GM18858 (cell line): ENCODE measurements around the gene CCBE1.
"Not testable (repeated sequence)": the region's sequence is repeated elsewhere in the genome, so short reads cannot be mapped to it uniquely, and the experiment has no call there.

Source experiments
- ATAC-seq: cut with Tn5 transposase; IDR thresholded peaks from one replicate; pipeline ENCODE4 v1.9.1; 2021; ENCODE audit not compliant: unreplicated experiment

The CCBE1 gene

GRCh38 chr18:59697236-59697932 lies at the start of gene CCBE1:
Gene CCBE1, minus strand, starts transcription at chr18:59697423.
- ATAC-seq: peak; percentile 63

GRCh38 chr18:59744271-59744721 lies 47.1 kb upstream of the CCBE1 start:
- no peak for ATAC-seq

DNA sequence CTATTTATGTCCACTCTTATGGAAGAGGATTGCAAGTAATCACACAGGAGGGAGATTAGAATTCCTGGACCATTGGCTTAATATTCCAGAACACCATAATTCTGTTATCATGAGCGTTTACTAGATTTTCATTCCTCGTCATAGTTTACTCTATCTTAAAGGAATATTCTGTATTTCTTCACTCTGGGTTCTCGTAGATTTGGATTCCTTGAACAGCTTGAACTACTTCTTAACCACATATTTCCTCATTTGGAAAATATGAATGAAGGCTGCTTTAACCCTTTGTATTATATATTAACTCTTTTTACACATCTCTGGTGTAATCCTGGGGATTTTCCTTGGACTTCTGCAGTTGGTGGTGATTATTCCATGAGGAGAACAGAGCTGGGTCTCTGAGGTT lies 46.3 kb upstream of the CCBE1 start:
- ATAC-seq: no peak

DNA sequence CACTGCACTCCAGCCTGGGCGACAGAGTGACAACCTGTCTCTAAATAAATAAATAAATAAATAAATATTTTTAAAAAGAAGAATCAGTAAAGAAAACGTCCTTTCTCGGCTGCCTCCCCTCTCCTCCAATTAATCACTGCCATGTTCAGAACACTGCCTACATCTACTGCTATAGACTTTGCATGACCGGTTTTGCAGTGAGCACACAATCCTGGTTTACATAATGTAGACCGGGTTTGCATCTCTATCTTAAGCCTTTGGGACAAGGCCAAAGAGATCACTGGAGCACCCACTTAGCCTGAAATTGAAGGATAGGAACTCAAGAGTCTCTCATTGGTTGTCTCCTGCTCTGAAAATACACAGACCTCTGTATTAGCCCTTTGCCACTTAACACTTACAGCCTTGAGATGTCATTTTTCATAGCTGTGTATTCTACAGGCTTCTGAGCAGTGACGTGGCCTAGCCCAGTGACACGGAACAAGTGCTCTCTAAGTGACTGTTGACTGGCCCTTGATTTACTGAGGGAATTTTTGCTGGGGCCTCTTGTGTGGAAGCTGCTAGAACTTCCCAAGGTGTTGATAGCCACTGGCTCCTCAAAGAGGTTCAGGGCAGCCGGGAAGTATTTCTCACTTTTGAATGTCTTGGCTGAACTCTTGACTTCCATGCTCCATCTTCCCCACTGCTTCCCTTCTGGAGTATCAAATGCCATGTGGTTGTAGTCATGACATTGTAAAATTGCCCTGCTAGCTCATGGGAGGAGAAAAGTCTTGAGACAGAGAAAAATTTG lies 45.3 kb upstream of the CCBE1 start:
- ATAC-seq: no peak

GRCh38 chr18:59740141-59740540 lies 42.9 kb upstream of the CCBE1 start:
- no peak for ATAC-seq

- no peak for ATAC-seq
These were observed 40.6 kb upstream of the CCBE1 start for GRCh38 chr18:59737776-59738300.

DNA sequence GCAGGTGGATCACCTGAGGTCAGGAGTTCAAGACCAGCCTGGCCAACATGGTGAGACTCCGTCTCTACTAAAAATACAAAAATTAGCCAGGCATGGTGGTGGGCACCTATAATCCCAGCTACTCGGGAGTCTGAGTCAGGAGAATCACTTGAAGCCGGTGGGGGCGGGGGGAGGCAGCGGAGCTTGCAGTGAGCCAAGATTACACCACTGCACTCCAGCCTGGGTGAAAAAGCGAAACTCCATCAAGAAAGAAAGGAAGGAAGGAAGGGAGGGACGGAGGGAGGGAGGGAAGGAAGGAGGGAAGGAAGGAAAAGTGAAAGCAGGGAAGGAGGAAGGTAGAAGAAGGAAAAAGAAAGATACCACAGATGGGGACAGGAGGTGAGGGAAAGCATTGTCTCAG lies 40.1 kb upstream of the CCBE1 start:
- not testable (repeated sequence) for ATAC-seq

DNA sequence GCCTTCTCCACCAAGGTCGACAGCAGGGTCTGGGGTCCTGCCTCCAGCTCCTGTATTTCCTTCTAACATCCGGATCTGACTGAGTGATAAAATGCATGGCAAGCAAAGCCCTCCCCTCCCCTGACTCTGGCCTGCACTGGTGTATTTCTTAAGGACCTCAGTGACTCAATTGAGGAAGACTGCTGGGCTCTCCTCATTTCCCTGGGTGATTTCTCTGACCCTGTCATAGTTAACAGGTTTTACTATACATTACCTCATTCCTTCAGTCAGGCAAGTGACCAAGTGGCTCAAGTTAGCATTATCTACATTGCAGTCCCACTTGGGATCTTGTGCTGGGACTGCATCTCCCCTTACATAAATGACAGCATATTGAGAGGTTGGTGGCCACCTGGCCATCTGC lies 38.8 kb upstream of the CCBE1 start:
- no peak for ATAC-seq

GRCh38 chr18:59735269-59735860 lies 38.1 kb upstream of the CCBE1 start:
- no peak for ATAC-seq

- ATAC-seq: no peak
These were observed 36.2 kb upstream of the CCBE1 start for GRCh38 chr18:59733421-59733820.

DNA sequence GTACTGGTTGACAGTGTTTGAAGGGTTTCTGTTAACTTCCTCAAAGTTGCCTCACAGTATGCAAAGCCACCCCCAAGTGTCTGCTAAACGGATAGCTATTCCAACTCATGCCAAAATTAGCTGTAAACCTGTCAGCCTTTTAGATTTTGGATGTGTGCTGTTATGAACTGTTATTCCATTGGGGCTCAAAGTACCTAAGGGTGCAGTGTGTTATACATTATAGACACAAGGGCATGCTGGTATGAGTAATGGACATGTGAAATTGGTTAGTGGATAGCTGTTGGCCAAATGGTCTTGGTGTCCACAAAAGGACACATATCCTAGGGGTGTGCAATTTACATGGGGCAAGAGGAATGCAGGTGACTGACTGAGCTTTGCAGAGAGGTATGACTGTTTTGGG lies 33.7 kb upstream of the CCBE1 start:
- no peak for ATAC-seq

GRCh38 chr18:59729781-59730180 lies 32.6 kb upstream of the CCBE1 start:
- no peak for ATAC-seq

DNA sequence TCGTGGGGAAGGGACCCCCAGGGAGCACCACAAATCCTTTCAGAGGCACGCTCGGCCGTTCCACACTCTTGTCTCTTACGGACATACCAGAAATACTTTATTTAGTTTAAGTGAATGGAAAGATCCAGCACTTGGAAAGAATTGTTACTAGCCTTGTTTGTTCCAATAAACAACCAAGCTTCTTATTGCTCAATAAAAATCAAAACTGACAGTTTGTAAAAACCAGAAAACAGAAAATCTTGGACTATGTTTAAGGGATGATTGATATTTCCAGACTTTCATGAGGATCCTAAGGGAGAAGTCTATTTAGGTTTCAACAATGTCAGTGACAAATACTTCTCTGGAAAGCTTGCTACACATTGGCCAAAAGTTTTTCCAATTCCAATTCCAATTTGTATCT lies 31.6 kb upstream of the CCBE1 start:
- no peak for ATAC-seq

DNA sequence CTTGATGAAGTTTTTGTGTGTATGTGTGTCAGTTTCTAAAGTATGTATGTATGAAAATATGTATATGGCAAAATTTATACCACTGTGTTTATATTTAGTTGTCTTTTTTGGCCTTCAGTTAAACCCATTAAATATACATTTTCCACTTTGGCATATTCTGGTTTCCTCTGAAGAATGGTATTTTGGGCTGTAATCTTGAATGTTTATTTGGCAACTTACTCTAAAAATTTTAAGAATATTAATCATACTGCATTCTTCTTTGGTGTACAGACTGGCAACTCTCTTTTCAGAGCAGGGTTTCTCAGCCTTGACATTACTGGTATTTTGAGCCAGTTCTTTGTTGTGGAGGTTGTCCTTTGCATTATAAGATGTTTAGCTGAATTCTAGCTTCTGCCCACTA lies 27.9 kb upstream of the CCBE1 start:
- ATAC-seq: no peak

GRCh38 chr18:59724103-59724502 lies 26.9 kb upstream of the CCBE1 start:
- ATAC-seq: no peak

DNA sequence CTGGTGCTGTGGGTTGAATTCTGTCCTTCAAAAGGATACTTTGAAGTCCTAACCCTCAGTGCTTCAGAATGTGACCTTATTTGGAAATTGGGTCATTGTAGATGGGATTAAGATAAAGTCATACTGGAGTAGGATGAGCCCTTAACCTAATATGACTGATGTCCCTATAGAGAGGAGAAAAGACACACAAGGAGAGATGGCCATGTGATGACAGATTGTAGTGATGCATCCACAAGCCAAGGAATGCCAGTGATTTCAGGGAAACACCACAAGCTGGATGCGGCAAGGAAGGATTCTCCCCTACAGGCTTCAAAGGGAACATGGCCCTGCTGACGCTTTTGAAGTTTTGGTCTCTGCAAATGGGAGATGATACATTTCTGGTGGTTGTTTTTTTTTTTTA lies 24.7 kb upstream of the CCBE1 start:
- ATAC-seq: no peak

- no peak for ATAC-seq
These were observed 24.0 kb upstream of the CCBE1 start for GRCh38 chr18:59721211-59721610.

DNA sequence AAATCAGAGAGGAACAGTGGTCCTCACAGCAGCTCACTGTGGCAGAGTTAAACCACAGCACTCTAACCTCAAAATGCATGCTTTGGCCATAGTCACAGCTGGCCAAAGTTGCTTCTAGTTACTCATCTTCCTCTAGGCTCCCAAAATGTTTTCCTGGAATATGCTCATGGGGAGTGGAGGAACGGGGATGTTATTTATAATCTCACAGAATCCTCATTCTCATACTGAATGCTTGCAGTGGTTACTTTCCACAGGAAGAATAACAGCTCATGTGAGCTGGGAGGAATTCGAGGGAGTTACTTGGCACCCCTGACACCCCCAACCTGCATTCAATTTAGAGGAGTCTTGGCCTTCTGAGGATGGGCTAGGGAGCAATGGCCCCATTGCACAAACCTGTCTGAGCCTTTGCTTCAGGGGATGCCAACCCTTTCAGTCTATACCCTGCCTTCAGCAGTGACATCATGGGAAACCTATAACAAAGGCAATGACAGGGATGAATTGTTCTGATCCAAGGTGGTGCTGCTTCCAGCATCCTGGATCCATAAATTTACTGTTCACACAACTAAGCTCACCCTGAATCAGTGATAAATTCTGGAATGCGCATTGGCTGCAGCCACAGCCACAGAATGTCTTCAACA lies 22.4 kb upstream of the CCBE1 start:
- ATAC-seq: no peak

- no peak for ATAC-seq
These were observed 21.4 kb upstream of the CCBE1 start for GRCh38 chr18:59718464-59719157.

GRCh38 chr18:59718108-59718463 lies 20.9 kb upstream of the CCBE1 start:
- ATAC-seq: no peak

DNA sequence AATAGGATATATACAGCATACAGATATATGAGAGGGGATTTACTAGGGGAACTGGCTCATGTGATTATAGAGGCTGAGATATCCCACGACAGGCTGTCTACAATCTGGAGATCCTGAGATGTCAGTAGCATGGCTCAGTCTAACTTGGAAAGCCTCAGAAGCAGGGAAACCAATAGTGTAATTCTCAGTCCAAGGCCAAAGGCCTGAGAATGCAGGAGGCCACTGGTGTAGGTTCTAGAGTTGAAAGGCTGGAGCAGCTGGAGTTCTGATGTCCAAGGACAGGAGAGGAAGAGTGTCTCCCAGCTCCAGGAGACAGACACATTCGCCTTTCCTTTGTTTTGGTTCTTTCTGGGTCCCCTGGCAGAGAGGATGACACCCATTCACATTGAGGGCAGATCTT lies 20.1 kb upstream of the CCBE1 start:
- no peak for ATAC-seq
